H1 (cell line): Measurements from ENCODE around the gene RFNG. TPM values are rescaled to one million over a fixed set of nuclear protein-coding genes. Genes with fewer than 3 reads are reported as not detected.

ENCODE experiments used
- CTCF ChIA-PET: fragments of 300-600 bp; sonication (Branson Sonifier 250); formaldehyde crosslinking; loops from one replicate; lab custom pipeline; 2021; ENCODE audit not compliant: partially characterized antibody; lab: Charles Lee
- POLR2A ChIA-PET: fragments of 300-600 bp; sonication (Branson Sonifier 250); formaldehyde crosslinking; loops from one replicate; lab custom pipeline; 2021; ENCODE audit warnings: inconsistent platforms; ENCODE audit not compliant: partially characterized antibody; lab: Charles Lee
- DNase-seq, 2 experiments: peaks; one replicate each; pipeline versions ENCODE4 v3.0.0 to v3.0.0-alpha.2; 2010 to 2022; ENCODE audit warnings: low spot score in 2 of 2, low read depth in 1 of 2, mixed read lengths in 1 of 2
- FAIRE-seq: peaks from 2 replicates; lab custom pipeline; 2011; peaks lifted over from hg19 to GRCh38; lab: Jason Lieb, UNC
- H2AFZ ChIP-seq: 2 replicates; pipeline ENCODE4 v1.8.1; 2012; ENCODE audit warnings: low read length, inconsistent platforms
- H2AK5ac ChIP-seq: 2 replicates; pipeline ENCODE4 v1.6.1; 2013; ENCODE audit warnings: low read depth, low read length
- H2BK120ac ChIP-seq: replicated peaks from 2 replicates; pipeline ENCODE3; 2013; ENCODE audit warnings: low read depth, low read length, inconsistent platforms
- H2BK12ac ChIP-seq: 2 replicates; pipeline ENCODE4 v1.6.1; 2013; ENCODE audit warnings: low read depth, low read length
- H2BK15ac ChIP-seq: 2 replicates; pipeline ENCODE4 v1.6.1; 2013; ENCODE audit warnings: low read length
- H2BK20ac ChIP-seq: 2 replicates; pipeline ENCODE4 v1.6.1; 2013; ENCODE audit warnings: low read length
- H2BK5ac ChIP-seq: 2 replicates; pipeline ENCODE4 v1.6.1; 2013; ENCODE audit warnings: low read depth, low read length
- H3K14ac ChIP-seq: 2 replicates; pipeline ENCODE4 v1.6.1; 2013; ENCODE audit warnings: inconsistent platforms; ENCODE audit not compliant: insufficient read length
- H3K18ac ChIP-seq: 2 replicates; pipeline ENCODE4 v1.6.1; 2013; ENCODE audit warnings: low read length; ENCODE audit errors: extremely low read depth
- H3K23ac ChIP-seq: 2 replicates; pipeline ENCODE4 v1.6.1; 2013; ENCODE audit warnings: inconsistent platforms; ENCODE audit not compliant: insufficient read length
- H3K23me2 ChIP-seq: 2 replicates; pipeline ENCODE4 v1.6.1; 2013; ENCODE audit warnings: low read depth, low read length
- H3K27ac ChIP-seq: 2 replicates; pipeline ENCODE4 v1.6.1; 2011; ENCODE audit warnings: low read depth, low read length, inconsistent platforms
- H3K27me3 ChIP-seq, 4 experiments: replicated peaks in 1 of 4; 1 replicate in 1 of 4; 2 replicates in 3 of 4; pipeline versions ENCODE4 v1.6.1 to v1.8.1; 2011 to 2013; ENCODE audit warnings: low read length in 3 of 4, mild to moderate bottlenecking in 3 of 4, inconsistent platforms in 2 of 4, mixed read lengths in 2 of 4, moderate library complexity in 1 of 4; ENCODE audit not compliant: control insufficient read depth in 3 of 4, insufficient read depth in 3 of 4; ENCODE audit errors: extremely low read depth in 1 of 4
- H3K36me3 ChIP-seq, 4 experiments: 2 replicates each; pipeline versions ENCODE4 v1.6.1 to v1.8.1; 2011 to 2013; ENCODE audit warnings: mild to moderate bottlenecking in 4 of 4, low read length in 3 of 4, moderate library complexity in 2 of 4, control low read depth in 1 of 4, inconsistent platforms in 1 of 4; ENCODE audit not compliant: insufficient read depth in 4 of 4, control insufficient read depth in 2 of 4
- H3K4ac ChIP-seq: replicated peaks from 2 replicates; pipeline ENCODE3; 2013; ENCODE audit warnings: low read length, low read depth, mixed read lengths, inconsistent platforms; ENCODE audit not compliant: insufficient read length
- H3K4me1 ChIP-seq, 4 experiments: replicated peaks in 1 of 4; 1 replicate in 1 of 4; 2 replicates in 3 of 4; pipeline versions ENCODE4 v1.6.1 to v1.8.1; 2011 to 2013; ENCODE audit warnings: low read length in 3 of 4, inconsistent platforms in 2 of 4, mixed read lengths in 1 of 4; ENCODE audit not compliant: insufficient read depth in 4 of 4, control insufficient read depth in 3 of 4
- H3K4me2 ChIP-seq, 2 experiments: 2 replicates each; pipeline versions ENCODE4 v1.6.1 to v1.8.1; 2011 to 2013; ENCODE audit warnings: low read depth in 2 of 2, low read length in 2 of 2, control low read depth in 1 of 2, inconsistent platforms in 1 of 2, mild to moderate bottlenecking in 1 of 2; ENCODE audit not compliant: insufficient read depth in 1 of 2
- H3K4me3 ChIP-seq, 4 experiments: fragments of 200-600, 300-600 bp in 1 of 4; sonication (generic), shearing (Covaris generic), sonication (Bioruptor Twin) in 1 of 4; 2 replicates each; pipeline versions ENCODE4 v1.5.1 to v1.8.1; 2011 to 2016; ENCODE audit warnings: low read length in 4 of 4, low read depth in 3 of 4, control low read depth in 2 of 4, inconsistent platforms in 2 of 4, mild to moderate bottlenecking in 2 of 4, mixed read lengths in 1 of 4, moderate library complexity in 1 of 4; ENCODE audit not compliant: insufficient read depth in 2 of 4; ENCODE audit errors: extremely low read depth in 1 of 4
- H3K56ac ChIP-seq: replicated peaks from 2 replicates; pipeline ENCODE3; 2013; ENCODE audit warnings: low read depth, mild to moderate bottlenecking, mixed read lengths, low read length, inconsistent platforms; ENCODE audit not compliant: insufficient read length
- H3K79me1 ChIP-seq: 2 replicates; pipeline ENCODE4 v1.6.1; 2013; ENCODE audit warnings: low read depth, low read length, control low read depth
- H3K79me2 ChIP-seq, 2 experiments: 2 replicates each; pipeline versions ENCODE4 v1.6.1 to v1.8.1; 2012 to 2013; ENCODE audit warnings: low read length in 2 of 2, mild to moderate bottlenecking in 2 of 2, inconsistent platforms in 1 of 2; ENCODE audit not compliant: insufficient read depth in 2 of 2, control insufficient read depth in 1 of 2
- H3K9ac ChIP-seq, 4 experiments: replicated peaks in 1 of 4; 1 replicate in 1 of 4; 2 replicates in 3 of 4; pipeline versions ENCODE4 v1.6.1 to v1.8.1; 2011 to 2013; ENCODE audit warnings: low read depth in 3 of 4, low read length in 3 of 4, control low read depth in 2 of 4, mild to moderate bottlenecking in 2 of 4, moderate library complexity in 2 of 4, inconsistent platforms in 1 of 4; ENCODE audit errors: extremely low read depth in 1 of 4
- H3K9me3 ChIP-seq, 2 experiments: 2 replicates each; pipeline versions ENCODE4 v1.6.1 to v1.8.1; 2012 to 2013; ENCODE audit warnings: mild to moderate bottlenecking in 2 of 2, moderate library complexity in 2 of 2, control low read depth in 1 of 2, inconsistent platforms in 1 of 2, low read depth in 1 of 2, low read length in 1 of 2, mixed read lengths in 1 of 2; ENCODE audit not compliant: insufficient read depth in 2 of 2
- H4K20me1 ChIP-seq, 2 experiments: replicated peaks in 1 of 2; 2 replicates each; pipeline versions ENCODE3 to v1.8.1; 2011 to 2013; ENCODE audit warnings: inconsistent platforms in 2 of 2, low read length in 2 of 2, mild to moderate bottlenecking in 1 of 2; ENCODE audit not compliant: insufficient read depth in 2 of 2, control insufficient read depth in 1 of 2
- H4K5ac ChIP-seq: 2 replicates; pipeline ENCODE4 v1.6.1; 2013; ENCODE audit warnings: low read length, low read depth, mixed read lengths, inconsistent platforms; ENCODE audit not compliant: insufficient read length
- H4K8ac ChIP-seq: 2 replicates; pipeline ENCODE4 v1.8.0; 2013; ENCODE audit warnings: mild to moderate bottlenecking, moderate library complexity, low read length, inconsistent platforms; ENCODE audit not compliant: insufficient read depth; ENCODE audit errors: extremely low read depth
- H4K91ac ChIP-seq: replicated peaks from 2 replicates; pipeline ENCODE3; 2013; ENCODE audit warnings: low read length, mixed read lengths, inconsistent platforms; ENCODE audit not compliant: insufficient read length
- KDM1A ChIP-seq: fragments of 200-600, 300-600 bp; sonication (generic); IDR thresholded peaks from 2 replicates; pipeline ENCODE4 v1.7.1; 2016; ENCODE audit warnings: mild to moderate bottlenecking, low read length, borderline replicate concordance
- KDM4A ChIP-seq: IDR thresholded peaks from one replicate; pipeline ENCODE4 v1.7.1; 2012; ENCODE audit warnings: low read depth, mild to moderate bottlenecking, moderate library complexity, low read length, inconsistent platforms; ENCODE audit not compliant: severe bottlenecking
- WGBS, 2 experiments: shearing (Covaris generic) in 1 of 2; methylation state at CpG; one replicate each; pipeline versions ENCODE4 v1.1.6 to v1.1.7; 2013 to 2015; ENCODE audit warnings: low lambda C conversion rate in 2 of 2, mixed read lengths in 2 of 2, inconsistent platforms in 1 of 2, low coverage in 1 of 2, missing lambda C conversion rate in 1 of 2; ENCODE audit not compliant: insufficient replicate concordance in 2 of 2, insufficient coverage in 1 of 2, insufficient read length in 1 of 2; ENCODE audit errors: extremely low coverage in 1 of 2, missing lambda C conversion rate in 1 of 2; 5-methylcytosine and 5-hydroxymethylcytosine counted together
- polyA plus RNA-seq, 7 experiments: library from polyadenylated mRNA; depleted of rRNA in 3 of 7; stranded (reverse) in 5 of 7; unstranded in 2 of 7; fragments of >200 nt in 5 of 7; fragments of 200-250 nt in 2 of 7; gene quantifications; 1 replicate in 5 of 7; 2 replicates in 1 of 7; 4 replicates in 1 of 7; pipeline versions ENCODE4 v1.2.1 to v1.2.3, GENCODE V29; 2011 to 2013; ENCODE audit warnings: missing spikeins in 2 of 7, mixed read lengths in 2 of 7
- total RNA-seq: library from RNA; stranded (reverse); fragmentation: NEBNext Ultra II Directional; extraction: Animal tissue kit (Norgen Biotek cat#: 25700); gene quantifications from 2 replicates; pipeline ENCODE4 v1.2.1, GENCODE V29; 2021

RFNG gene
- total and polyA plus RNA-seq, 2 of the 8 experiments (the other 6 are each of a cell fraction or from before 2014, with no cell fraction given): 26.7 to 28.4 TPM

DNA sequence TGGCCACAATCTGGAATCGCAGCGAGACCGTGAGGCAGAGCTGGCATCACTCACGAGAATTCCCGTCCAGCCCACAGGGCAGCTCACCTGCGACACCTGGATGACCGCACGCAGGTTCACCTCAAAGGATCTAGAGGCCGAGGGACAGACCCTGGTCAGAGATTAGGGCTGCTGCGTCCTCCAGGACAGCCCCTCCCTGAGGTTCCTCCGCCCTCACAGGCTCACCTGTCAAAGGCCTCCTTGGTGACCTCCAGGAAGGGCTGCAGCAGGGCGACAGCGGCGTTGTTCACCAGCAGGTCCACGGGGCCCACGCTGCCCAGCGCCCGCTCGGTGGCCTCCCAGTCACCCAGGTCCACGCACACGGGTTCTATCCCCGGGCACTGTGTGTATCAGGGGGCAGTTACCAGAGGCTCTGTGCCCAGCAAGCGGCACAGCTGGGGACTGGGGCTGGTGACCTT lies 14.9 kb downstream of the RFNG start:
- FAIRE-seq: no peak
- H3K27me3 ChIP-seq: no peaks in the 10 kb centered on the region; a peak in 1 of 7 replicates
- peaks cover 0 to 2% of the 10 kb centered on the region in 2 experiments; a peak in 1 of 4 replicates for H3K79me2 ChIP-seq
- H2AK5ac ChIP-seq: no peak overlapping the region
- no peak overlapping the region for H3K56ac ChIP-seq
- CTCF ChIA-PET: interaction anchor here (0.6 to 1.8 kb wide), 6 partner anchors 15 to 170 kb away, joined by 3 to 4 read pairs (median 4); partner anchors contain the start of genes CENPX, GPS1 and RFNG
- POLR2A ChIA-PET: interaction anchor here (0.9 to 1.8 kb wide), 5 partner anchors 16 to 157 kb away, joined by 3 to 9 read pairs (median 4); partner anchors contain the start of gene FASN
- peak overlapping the region in 2 of 4 experiments; percentile 38 to 41; a peak in 3 of 7 replicates for H3K9ac ChIP-seq
- peak overlapping the region; percentile 73 to 90 for H3K4me2 ChIP-seq
- H2BK120ac ChIP-seq: no peak overlapping the region
- no peak overlapping the region for H4K5ac ChIP-seq
- DNase-seq: no peak
- no peak overlapping the region for H2BK12ac ChIP-seq
- no peak for TF ChIP-seq KDM1A
- no peak for TF ChIP-seq KDM4A
- no peak overlapping the region for H4K8ac ChIP-seq
- H3K4me1 ChIP-seq: peaks cover 3 to 11% (median 6%) of the 10 kb centered on the region in 4 experiments; a peak in 6 of 7 replicates
- peaks cover 3% of the 10 kb centered on the region; the same call in 1 of the 2 replicates for H3K79me1 ChIP-seq
- peaks cover 2 to 8% of the 10 kb centered on the region in 2 experiments for H4K20me1 ChIP-seq
- no peaks in the 10 kb centered on the region for H3K9me3 ChIP-seq
- peak overlapping the region; percentile 19; the same call in 1 of the 2 replicates for H3K18ac ChIP-seq
- no peaks in the 10 kb centered on the region; a peak in 1 of 8 replicates for H3K36me3 ChIP-seq
- no peak overlapping the region for H2BK20ac ChIP-seq
- H3K23ac ChIP-seq: no peak overlapping the region
- peak overlapping the region; percentile 49 to 77 (median 66) for H3K4me3 ChIP-seq
- H2BK5ac ChIP-seq: no peak overlapping the region
- H3K23me2 ChIP-seq: peaks cover 13% of the 10 kb centered on the region; the same call in 1 of the 2 replicates
- no peak overlapping the region for H3K27ac ChIP-seq
- no peak overlapping the region for H2BK15ac ChIP-seq
- no peak overlapping the region for H2AFZ ChIP-seq
- 58% methylated on average over 23 of the region's 23 CpGs; no CpG with 5 or more reads in 1 of the 2 experiments for WGBS, 2 experiments
- H3K4ac ChIP-seq: no peak overlapping the region
- no peak overlapping the region for H4K91ac ChIP-seq
- H3K14ac ChIP-seq: no peak overlapping the region
